Measurements from ENCODE around the gene OGDHL.

The OGDHL gene

GRCh38 chr10:49761201-49761788 is 828 bp downstream of the OGDHL start:
- no peak for DNase-seq
- H3K79me2 ChIP-seq (ENCODE audit: control insufficient read depth, insufficient read depth, low read length): no peaks in the 10 kb centered on the region
- H2BK15ac ChIP-seq (replicated peaks; ENCODE audit: low read depth): no peak overlapping the region
- no peak overlapping the region for H2AK5ac ChIP-seq (ENCODE audit: low read length)
- H3K4me3 ChIP-seq (ENCODE audit: low read length): peak overlapping the region; percentile 62
- peaks cover 2% of the 10 kb centered on the region for H3K27me3 ChIP-seq (ENCODE audit: insufficient read depth, low read length, poor library complexity)
- H4K8ac ChIP-seq (ENCODE audit: low read depth, low read length): no peak overlapping the region
- H3K4ac ChIP-seq (ENCODE audit: low read depth, low read length): no peak overlapping the region
- H3K36me3 ChIP-seq (ENCODE audit: control insufficient read depth, insufficient read depth, low read length): no peaks in the 10 kb centered on the region
- no peak overlapping the region for H3K18ac ChIP-seq (ENCODE audit: low read length)
- no peaks in the 10 kb centered on the region for H3K4me1 ChIP-seq (ENCODE audit: control insufficient read depth, low read depth, low read length)
- peak overlapping the region; percentile 89 for H3K4me2 ChIP-seq (ENCODE audit: low read length)
- no peak overlapping the region for H2BK5ac ChIP-seq (ENCODE audit: low read length)
- peak overlapping the region; percentile 86 for H3K56ac ChIP-seq (ENCODE audit: low read length)
- peak overlapping the region; percentile 73 for H3K9ac ChIP-seq (ENCODE audit: low read length)
- no peak overlapping the region for H3K27ac ChIP-seq (ENCODE audit: low read depth, low read length)
- no peak overlapping the region for H3K23ac ChIP-seq (ENCODE audit: low read length)
- WGBS (ENCODE audit: extremely low coverage, insufficient coverage, low lambda C conversion rate): no CpG with 5 or more reads among the region's 16 CpGs
- no peak overlapping the region for H2BK120ac ChIP-seq (ENCODE audit: low read depth, low read length)
- no peaks in the 10 kb centered on the region for H3K79me1 ChIP-seq (ENCODE audit: low read length)
- no peak overlapping the region for H4K5ac ChIP-seq (ENCODE audit: low read length)

- Histone ChIP-seq H3K4me3 (ENCODE audit: low read length) (no peak overlapping the region), H3K4me2 (ENCODE audit: low read length) (no peak overlapping the region), H2BK15ac (replicated peaks; ENCODE audit: low read depth) (no peak overlapping the region), H2BK120ac (ENCODE audit: low read depth, low read length) (no peak overlapping the region), H4K8ac (ENCODE audit: low read depth, low read length) (no peak overlapping the region), H3K4ac (ENCODE audit: low read depth, low read length) (no peak overlapping the region), H2BK5ac (ENCODE audit: low read length) (no peak overlapping the region), H2AK5ac (ENCODE audit: low read length) (no peak overlapping the region), H3K79me2 (ENCODE audit: control insufficient read depth, insufficient read depth, low read length) (no peaks in the 10 kb centered on the region), H3K23ac (ENCODE audit: low read length) (no peak overlapping the region), H3K56ac (ENCODE audit: low read length) (peak overlapping the region; percentile 15), H4K5ac (ENCODE audit: low read length) (no peak overlapping the region), H3K79me1 (ENCODE audit: low read length) (no peaks in the 10 kb centered on the region), H3K27me3 (ENCODE audit: insufficient read depth, low read length, poor library complexity) (peaks cover 2% of the 10 kb centered on the region), H3K27ac (ENCODE audit: low read depth, low read length) (no peak overlapping the region), H3K18ac (ENCODE audit: low read length) (no peak overlapping the region), H3K36me3 (ENCODE audit: control insufficient read depth, insufficient read depth, low read length) (no peaks in the 10 kb centered on the region), H3K9ac (ENCODE audit: low read length) (no peak overlapping the region), H3K4me1 (ENCODE audit: control insufficient read depth, low read depth, low read length) (no peaks in the 10 kb centered on the region)
- no peak for DNase-seq
- no CpG with 5 or more reads among the region's 3 CpGs for WGBS (ENCODE audit: extremely low coverage, insufficient coverage, low lambda C conversion rate)
Observed at GRCh38 chr10:49760789-49761188, 1.3 kb downstream of the OGDHL start.

DNA sequence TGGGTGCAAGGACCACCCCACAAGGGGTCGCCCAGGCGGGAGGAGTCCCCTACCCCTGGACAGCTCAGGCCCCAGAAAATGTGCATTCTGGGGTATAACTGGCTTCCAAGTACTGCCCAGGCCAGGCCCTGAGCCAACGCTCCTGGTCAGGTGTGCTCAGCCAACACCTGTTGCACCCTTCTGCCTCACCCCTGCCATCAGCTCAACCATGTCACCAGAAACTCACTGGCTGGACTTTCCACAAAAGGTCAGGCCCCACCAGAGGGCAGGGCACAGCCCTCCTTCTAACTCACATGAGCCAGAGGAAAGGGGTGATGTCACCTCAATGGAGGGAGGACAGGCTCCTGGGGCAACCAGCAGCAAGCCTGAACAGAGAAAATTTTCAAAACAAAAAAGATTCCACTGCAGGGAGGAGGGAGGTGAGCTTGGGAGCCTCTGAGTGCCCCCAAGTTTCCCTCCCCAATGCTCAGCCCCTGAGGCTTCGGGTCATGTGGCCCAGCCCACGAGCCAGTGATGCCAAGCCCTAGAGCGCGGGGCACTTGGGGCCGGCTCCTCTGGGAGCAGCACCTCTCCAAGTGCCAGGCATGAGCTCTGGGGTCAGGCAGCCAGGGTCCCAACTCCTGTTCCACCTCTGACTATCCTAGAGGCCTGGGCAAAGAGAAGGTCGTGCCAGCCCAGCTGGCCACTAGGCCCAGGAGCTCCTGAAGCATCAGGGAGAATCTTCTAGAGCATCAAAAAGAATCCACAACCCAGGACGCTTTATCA is 2.2 kb downstream of the OGDHL start:
- H3K27ac ChIP-seq (ENCODE audit: low read depth, low read length): no peak overlapping the region
- no peak overlapping the region for H4K8ac ChIP-seq (ENCODE audit: low read depth, low read length)
- H2BK5ac ChIP-seq (ENCODE audit: low read length): no peak overlapping the region
- no peak overlapping the region for H3K56ac ChIP-seq (ENCODE audit: low read length)
- H3K4me2 ChIP-seq (ENCODE audit: low read length): no peak overlapping the region
- no peak overlapping the region for H3K4me3 ChIP-seq (ENCODE audit: low read length)
- H2AK5ac ChIP-seq (ENCODE audit: low read length): no peak overlapping the region
- H3K36me3 ChIP-seq (ENCODE audit: control insufficient read depth, insufficient read depth, low read length): no peaks in the 10 kb centered on the region
- no peak overlapping the region for H2BK15ac ChIP-seq (replicated peaks; ENCODE audit: low read depth)
- no peak overlapping the region for H2BK120ac ChIP-seq (ENCODE audit: low read depth, low read length)
- H3K4me1 ChIP-seq (ENCODE audit: control insufficient read depth, low read depth, low read length): no peaks in the 10 kb centered on the region
- H3K18ac ChIP-seq (ENCODE audit: low read length): no peak overlapping the region
- H3K79me1 ChIP-seq (ENCODE audit: low read length): no peaks in the 10 kb centered on the region
- DNase-seq: peak; percentile 66
- no peak overlapping the region for H3K23ac ChIP-seq (ENCODE audit: low read length)
- peaks cover 2% of the 10 kb centered on the region for H3K27me3 ChIP-seq (ENCODE audit: insufficient read depth, low read length, poor library complexity)
- no peak overlapping the region for H3K9ac ChIP-seq (ENCODE audit: low read length)
- no peak overlapping the region for H3K4ac ChIP-seq (ENCODE audit: low read depth, low read length)
- no peaks in the 10 kb centered on the region for H3K79me2 ChIP-seq (ENCODE audit: control insufficient read depth, insufficient read depth, low read length)
- WGBS (ENCODE audit: extremely low coverage, insufficient coverage, low lambda C conversion rate): no CpG with 5 or more reads among the region's 10 CpGs
- H4K5ac ChIP-seq (ENCODE audit: low read length): no peak overlapping the region

DNA sequence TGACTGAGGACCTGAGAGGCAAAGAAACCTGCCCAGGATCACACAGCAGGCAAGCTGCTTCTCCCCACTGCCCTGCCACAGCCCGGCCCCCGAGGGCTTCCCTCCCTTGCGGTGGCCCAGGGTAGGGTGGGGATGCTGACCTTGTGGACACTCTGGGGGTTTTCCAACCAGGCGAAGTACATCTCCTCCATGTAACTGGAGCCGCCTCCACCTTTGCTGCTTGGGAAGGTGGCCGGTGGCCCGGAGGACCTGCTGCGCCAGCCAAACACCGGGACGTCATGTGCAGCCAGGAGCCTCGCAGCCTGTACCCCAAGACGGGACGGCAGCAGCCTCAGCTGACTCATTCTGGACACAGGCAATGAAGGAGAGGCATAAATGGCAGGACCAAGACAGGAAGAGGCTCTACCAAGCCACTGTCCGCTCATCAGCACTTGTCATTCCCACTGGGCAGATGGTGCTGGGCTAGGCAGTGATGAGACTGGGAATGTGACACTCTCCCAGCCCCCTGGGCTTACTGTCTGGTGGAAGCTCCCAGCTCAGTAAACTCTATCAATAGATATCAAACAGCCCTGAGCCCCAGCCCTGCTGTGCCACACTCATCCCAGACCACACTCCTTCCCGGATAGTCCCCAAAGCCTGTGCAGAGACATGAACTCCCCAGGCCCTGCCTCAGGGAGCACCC is 3.7 kb downstream of the OGDHL start:
- Histone ChIP-seq H2BK5ac (ENCODE audit: low read length) (no peak overlapping the region), H2BK15ac (replicated peaks; ENCODE audit: low read depth) (no peak overlapping the region), H4K5ac (ENCODE audit: low read length) (no peak overlapping the region), H3K4me3 (ENCODE audit: low read length) (no peak overlapping the region), H3K79me2 (ENCODE audit: control insufficient read depth, insufficient read depth, low read length) (no peaks in the 10 kb centered on the region), H4K8ac (ENCODE audit: low read depth, low read length) (no peak overlapping the region), H3K4me2 (ENCODE audit: low read length) (no peak overlapping the region), H3K27me3 (ENCODE audit: insufficient read depth, low read length, poor library complexity) (no peaks in the 10 kb centered on the region), H3K4me1 (ENCODE audit: control insufficient read depth, low read depth, low read length) (no peaks in the 10 kb centered on the region), H3K56ac (ENCODE audit: low read length) (no peak overlapping the region), H3K79me1 (ENCODE audit: low read length) (no peaks in the 10 kb centered on the region), H3K4ac (ENCODE audit: low read depth, low read length) (no peak overlapping the region), H2BK120ac (ENCODE audit: low read depth, low read length) (no peak overlapping the region), H3K9ac (ENCODE audit: low read length) (no peak overlapping the region), H3K23ac (ENCODE audit: low read length) (no peak overlapping the region), H3K27ac (ENCODE audit: low read depth, low read length) (no peak overlapping the region), H2AK5ac (ENCODE audit: low read length) (no peak overlapping the region), H3K36me3 (ENCODE audit: control insufficient read depth, insufficient read depth, low read length) (no peaks in the 10 kb centered on the region), H3K18ac (ENCODE audit: low read length) (no peak overlapping the region)
- WGBS (ENCODE audit: extremely low coverage, insufficient coverage, low lambda C conversion rate): no CpG with 5 or more reads among the region's 15 CpGs
- DNase-seq: no peak

DNA sequence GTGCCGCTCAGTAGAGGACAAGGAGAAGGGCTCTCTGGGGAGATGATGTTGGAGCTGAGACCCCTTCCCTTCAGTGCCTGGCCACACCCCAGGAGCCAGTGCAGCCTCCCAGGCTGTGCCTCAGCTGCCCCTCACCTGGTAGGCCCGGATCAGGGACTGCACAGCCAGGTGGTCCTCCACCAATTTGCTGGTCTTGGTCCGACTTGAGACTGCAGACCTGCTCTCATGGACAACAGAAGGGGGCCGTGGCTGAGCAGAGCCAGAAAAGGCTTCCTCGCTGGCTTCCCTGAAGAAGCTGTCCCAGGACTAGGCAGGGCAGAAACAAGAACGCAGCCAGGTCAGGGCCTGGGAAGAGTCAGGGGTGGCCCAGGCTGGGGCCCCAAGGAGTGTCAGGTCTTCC is 5.5 kb downstream of the OGDHL start:
- no peak overlapping the region for H3K56ac ChIP-seq (ENCODE audit: low read length)
- H4K8ac ChIP-seq (ENCODE audit: low read depth, low read length): no peak overlapping the region
- no peak overlapping the region for H3K27ac ChIP-seq (ENCODE audit: low read depth, low read length)
- no peak overlapping the region for H2BK5ac ChIP-seq (ENCODE audit: low read length)
- H3K79me2 ChIP-seq (ENCODE audit: control insufficient read depth, insufficient read depth, low read length): no peaks in the 10 kb centered on the region
- H3K9ac ChIP-seq (ENCODE audit: low read length): no peak overlapping the region
- WGBS (ENCODE audit: extremely low coverage, insufficient coverage, low lambda C conversion rate): no CpG with 5 or more reads among the region's 6 CpGs
- no peak overlapping the region for H4K5ac ChIP-seq (ENCODE audit: low read length)
- no peaks in the 10 kb centered on the region for H3K79me1 ChIP-seq (ENCODE audit: low read length)
- H3K23ac ChIP-seq (ENCODE audit: low read length): no peak overlapping the region
- no peak overlapping the region for H3K4me2 ChIP-seq (ENCODE audit: low read length)
- H3K27me3 ChIP-seq (ENCODE audit: insufficient read depth, low read length, poor library complexity): no peaks in the 10 kb centered on the region
- DNase-seq: no peak
- no peak overlapping the region for H3K4ac ChIP-seq (ENCODE audit: low read depth, low read length)
- no peak overlapping the region for H2BK120ac ChIP-seq (ENCODE audit: low read depth, low read length)
- H2AK5ac ChIP-seq (ENCODE audit: low read length): no peak overlapping the region
- no peaks in the 10 kb centered on the region for H3K4me1 ChIP-seq (ENCODE audit: control insufficient read depth, low read depth, low read length)
- no peak overlapping the region for H3K4me3 ChIP-seq (ENCODE audit: low read length)
- no peaks in the 10 kb centered on the region for H3K36me3 ChIP-seq (ENCODE audit: control insufficient read depth, insufficient read depth, low read length)
- no peak overlapping the region for H3K18ac ChIP-seq (ENCODE audit: low read length)
- H2BK15ac ChIP-seq (replicated peaks; ENCODE audit: low read depth): no peak overlapping the region
